GM19025 (cell line): Measurements from ENCODE around the gene RINT1.

Experiments
- ATAC-seq: cut with Tn5 transposase; IDR thresholded peaks from one replicate; pipeline ENCODE4 v1.9.1; 2021; ENCODE audit warnings: mild to moderate bottlenecking, low read depth, moderate library complexity; ENCODE audit not compliant: unreplicated experiment

Gene RINT1

GRCh38 chr7:105530546-105530945 lies 1.5 kb upstream of the RINT1 start:
- no peak for ATAC-seq

GRCh38 chr7:105532709-105533460 lies 884 bp downstream of the RINT1 start:
- ATAC-seq = no peak

- no peak for ATAC-seq
Measured at GRCh38 chr7:105538339-105538738, 6.3 kb downstream of the RINT1 start.

GRCh38 chr7:105559926-105560325 lies 27.9 kb downstream of the RINT1 start:
- no peak for ATAC-seq

GRCh38 chr7:105565190-105565589 lies 33.2 kb downstream of the RINT1 start:
- ATAC-seq = no peak

- ATAC-seq = no peak
Measured at GRCh38 chr7:105567024-105567423, 35.0 kb downstream of the RINT1 start.

- ATAC-seq = no peak
Measured at GRCh38 chr7:105567821-105568220, 35.8 kb downstream of the RINT1 start.

GRCh38 chr7:105571891-105572290 lies 39.9 kb downstream of the RINT1 start:
- ATAC-seq = no peak

GRCh38 chr7:105577251-105577650 lies 45.2 kb downstream of the RINT1 start:
- no peak for ATAC-seq

- no peak for ATAC-seq
Measured at GRCh38 chr7:105578496-105578895, 46.5 kb downstream of the RINT1 start.

GRCh38 chr7:105580022-105580740 lies 48.2 kb downstream of the RINT1 start:
- no peak for ATAC-seq

- ATAC-seq = peak; percentile 83
Measured at GRCh38 chr7:105581066-105581811, 49.2 kb downstream of the RINT1 start, which contains the start of gene EFCAB10. Gene EFCAB10, minus strand, starts transcription at chr7:105581493. Its CDS starts 30 bp downstream, at chr7:105581463.

GRCh38 chr7:105583061-105583460 lies 51.1 kb downstream of the RINT1 start:
- ATAC-seq = no peak

- no peak for ATAC-seq
Measured at GRCh38 chr7:105584165-105584564, 52.2 kb downstream of the RINT1 start.

- ATAC-seq = peak; percentile 39
Measured at GRCh38 chr7:105585850-105586500, 54.0 kb downstream of the RINT1 start.

- ATAC-seq = no peak
Measured at GRCh38 chr7:105587909-105588635, 56.1 kb downstream of the RINT1 start.

- peak; percentile 75 for ATAC-seq
Measured at GRCh38 chr7:105589356-105590077, 57.5 kb downstream of the RINT1 start.

- no peak for ATAC-seq
Measured at GRCh38 chr7:105590793-105591192, 58.8 kb downstream of the RINT1 start.

- ATAC-seq = no peak
Measured at GRCh38 chr7:105591522-105591921, 59.5 kb downstream of the RINT1 start.
